T-helper 2 cell treated with Interferon-gamma antibody and Interleukin-4, amounts not matched to agents 100 ng/mL and 5 ng/mL, for 36 hours (primary cell): ENCODE data around the gene SARS2. TPM values are rescaled to one million over a fixed set of nuclear protein-coding genes. Genes with fewer than 3 reads are reported as not detected.
"Not testable (repeated sequence)": the region's sequence is repeated elsewhere in the genome, so short reads cannot be mapped to it uniquely, and the experiment has no call there.

Experiments used
- intact Hi-C: fragments of 100-400 bp; cut with micrococcal nuclease; formaldehyde crosslinking; loops from one replicate; pipeline ENCODE4 v1.15.1; 2023
- total RNA-seq: library from RNA; stranded (reverse); gene quantifications from 2 replicates; pipeline ENCODE4 v1.2.3, GENCODE V29; 2022

SARS2 gene
- total RNA-seq, 1 donor from 2014 or later: 55.3 TPM

DNA sequence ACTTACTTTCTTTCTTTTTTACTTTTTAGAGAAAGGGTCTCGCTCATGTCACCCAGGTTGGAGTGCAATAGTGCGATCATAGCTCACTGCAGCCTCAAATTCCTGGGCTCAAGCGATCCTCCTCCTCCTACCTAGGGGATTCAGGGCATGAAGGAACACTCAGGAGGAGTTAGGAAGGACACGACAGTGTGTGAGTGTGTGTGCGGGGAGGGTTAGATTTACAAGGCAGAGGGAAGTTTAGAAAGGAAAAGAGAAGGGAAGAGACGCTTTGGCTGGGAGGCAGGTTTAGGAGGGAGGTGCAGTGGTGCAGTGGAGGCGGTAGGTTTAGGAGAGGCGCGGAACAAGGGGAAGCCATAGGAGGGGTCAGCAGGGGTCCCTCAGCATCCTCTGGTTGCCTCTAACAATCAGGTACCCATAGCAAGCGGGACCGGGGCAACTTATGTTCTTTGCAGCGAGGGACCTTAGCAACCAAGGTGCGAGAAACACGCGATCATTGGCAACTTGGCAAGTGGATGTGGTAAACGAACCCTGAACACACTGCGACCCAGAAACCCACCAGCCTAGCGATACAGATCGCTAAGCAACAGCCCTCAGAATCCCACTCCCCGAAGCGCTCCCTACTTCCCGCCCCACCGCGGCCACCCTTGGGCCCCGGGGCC is 31.6 kb downstream of the SARS2 start:
- intact Hi-C loops: loop anchor here (1.0 to 2.0 kb wide), 7 partner anchors 21 to 496 kb away; partner anchors contain the start of genes ACTN4, ECH1, FAM98C and MRPS12

DNA sequence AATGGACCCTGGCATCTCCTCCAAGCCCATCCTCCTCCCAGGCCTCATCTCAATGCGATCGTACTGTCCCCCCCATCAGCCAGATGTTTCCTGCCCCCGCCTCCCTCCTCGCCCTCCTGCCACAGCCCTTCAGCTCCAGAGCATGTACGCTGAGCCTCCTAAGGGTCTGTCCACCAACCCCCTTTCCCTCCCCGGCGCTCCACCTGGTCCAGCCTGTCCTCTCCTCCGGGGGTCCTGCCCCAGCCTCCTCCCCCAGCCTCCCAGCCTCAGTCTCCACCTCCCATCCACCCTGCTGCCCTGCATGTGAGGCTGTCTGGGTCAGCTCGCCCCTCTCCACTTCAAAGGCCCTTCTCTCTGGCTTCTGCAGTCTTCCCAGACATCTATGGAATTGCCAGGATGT is 35.6 kb downstream of the SARS2 start:
- intact Hi-C loops: no loop called here

DNA sequence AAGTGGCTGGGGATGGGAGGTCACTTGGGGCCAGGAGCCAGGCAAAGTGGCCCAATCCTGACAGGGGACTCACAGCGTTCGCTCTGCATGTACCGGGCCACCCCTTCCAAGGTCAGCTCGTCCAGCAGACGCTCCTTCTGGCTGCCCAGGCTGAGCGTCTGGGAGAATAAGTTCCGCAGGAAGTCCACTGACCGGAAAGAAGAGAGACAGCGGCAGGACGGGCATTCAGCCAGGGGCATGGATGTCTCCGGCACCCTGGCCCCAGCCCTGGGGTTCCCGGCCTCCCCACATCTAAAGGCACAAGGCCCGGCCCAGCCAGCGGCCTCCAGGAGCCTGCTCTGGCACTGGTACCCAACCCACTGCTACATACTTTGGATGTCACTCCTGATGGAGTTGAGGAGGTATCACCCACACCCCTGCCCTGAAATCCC is 37.2 kb downstream of the SARS2 start:
- intact Hi-C loops: no loop called here

DNA sequence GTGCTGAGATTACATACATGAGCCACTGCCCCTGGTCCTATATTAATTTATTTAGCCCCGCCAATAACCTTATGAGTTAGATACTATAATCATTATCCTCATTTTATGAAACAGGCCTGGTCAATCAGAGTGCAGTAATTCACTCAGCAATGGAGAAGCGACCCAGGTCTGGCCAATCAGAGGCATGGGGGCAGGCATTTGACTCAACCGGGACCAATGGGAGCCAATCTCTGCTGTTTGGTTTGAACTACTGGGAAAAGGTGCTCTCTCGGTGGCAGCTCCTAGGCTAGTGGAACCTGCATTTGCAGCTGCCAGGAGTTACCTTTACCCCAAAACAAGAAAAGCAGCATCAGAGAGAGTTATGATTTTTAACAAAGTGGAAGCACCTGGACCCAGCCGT is 37.7 kb downstream of the SARS2 start:
- intact Hi-C loops: no loop called here

DNA sequence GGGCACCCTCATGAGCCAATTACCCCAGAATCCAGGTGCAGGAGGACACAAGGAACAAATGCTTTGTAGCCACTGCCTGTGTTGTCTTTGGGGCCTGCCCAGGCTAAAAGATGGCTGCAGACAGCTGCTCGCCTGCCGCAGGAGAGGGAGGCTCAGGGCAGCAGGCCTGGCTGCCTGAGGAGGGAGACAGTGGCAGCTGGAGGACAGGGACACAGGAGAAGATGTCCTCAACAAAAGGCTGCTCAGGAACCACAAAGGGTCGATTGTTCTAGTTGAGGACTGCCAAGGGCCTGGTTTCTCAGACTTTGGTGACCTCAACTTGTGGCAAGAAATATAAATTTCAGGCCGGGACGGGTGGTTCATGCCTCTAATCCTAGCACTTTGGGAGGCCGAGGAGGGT is 38.8 kb downstream of the SARS2 start:
- intact Hi-C loops: no loop called here

GRCh38 chr19:38890686-38891085 is 39.9 kb downstream of the SARS2 start:
- intact Hi-C loops: no loop called here

DNA sequence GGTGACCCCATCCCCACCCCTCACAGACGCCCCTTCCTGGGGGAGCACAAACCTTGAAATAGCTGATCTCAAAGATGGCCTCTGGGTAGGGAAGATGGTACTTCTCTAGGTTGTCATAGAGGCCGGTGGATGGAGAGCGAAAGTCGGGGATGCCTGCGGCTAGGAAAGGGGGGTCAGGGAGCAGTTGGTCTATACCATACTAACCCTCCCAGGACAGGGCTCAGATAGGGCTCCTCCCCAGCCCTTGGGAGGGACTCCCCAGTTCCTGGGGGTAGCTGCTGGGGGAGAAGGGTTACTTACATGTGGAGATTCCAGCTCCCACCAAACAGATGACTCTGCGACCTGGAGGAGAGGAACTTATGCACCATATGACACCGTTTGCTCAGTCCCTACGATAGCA is 40.8 kb downstream of the SARS2 start:
- intact Hi-C loops: no loop called here

GRCh38 chr19:38888876-38889275 is 41.7 kb downstream of the SARS2 start:
- intact Hi-C loops: no loop called here

GRCh38 chr19:38884691-38885090 is 45.9 kb downstream of the SARS2 start:
- intact Hi-C loops: not testable (repeated sequence)

DNA sequence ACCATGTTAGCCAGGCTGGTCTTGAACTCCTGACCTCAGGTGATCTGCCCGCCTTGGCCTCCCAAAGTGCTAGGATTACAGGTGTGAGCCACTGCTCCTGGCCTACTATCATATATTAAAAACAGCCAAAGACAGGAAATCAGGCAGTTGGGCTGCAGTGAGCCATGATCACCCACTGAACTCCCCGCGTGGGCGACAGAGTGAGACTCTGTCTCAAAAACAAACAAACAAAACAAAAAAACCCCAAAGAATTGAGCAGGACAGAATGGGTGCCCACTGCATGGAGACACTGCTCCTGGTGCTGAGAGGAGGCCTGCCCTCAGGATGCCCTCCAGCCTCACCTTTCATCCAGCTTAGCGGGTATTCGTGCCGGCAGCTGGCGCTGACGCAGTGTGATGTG is 47.3 kb downstream of the SARS2 start:
- intact Hi-C loops: no loop called here

DNA sequence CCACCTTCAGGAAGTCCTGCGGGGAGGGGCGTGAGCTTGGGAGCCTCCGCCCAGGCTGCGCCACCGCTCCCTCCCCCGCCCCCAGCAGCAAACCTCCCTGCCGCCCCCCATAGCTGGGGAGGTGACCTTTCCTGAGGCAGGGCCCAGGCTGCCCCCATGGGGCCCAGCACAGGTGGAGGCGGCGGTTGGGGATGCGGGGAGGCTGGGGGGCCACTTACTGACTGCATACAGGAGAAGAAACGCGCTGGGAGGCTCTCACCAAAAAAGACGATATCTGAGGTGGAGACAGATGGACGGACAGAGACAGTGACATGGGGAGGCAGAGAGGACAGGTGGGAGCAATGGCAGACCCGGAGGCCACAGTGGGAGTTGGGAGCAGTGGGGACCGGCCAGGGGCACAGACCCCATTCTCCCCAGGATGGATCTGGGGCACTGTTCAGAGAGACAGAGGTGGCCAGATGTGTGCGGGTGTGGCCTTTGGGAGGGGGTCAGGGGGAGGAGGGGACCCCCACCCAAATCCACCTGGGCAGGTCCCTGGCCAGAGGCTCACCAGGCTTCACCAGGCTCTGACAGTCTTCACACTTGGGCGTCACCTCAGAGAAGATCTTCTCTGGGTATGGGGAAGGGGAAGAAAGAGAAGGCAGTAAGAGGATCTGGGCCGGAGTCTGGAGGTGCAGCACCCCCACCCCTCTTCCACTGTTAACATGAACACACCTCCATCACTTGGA is 49.5 kb downstream of the SARS2 start:
- intact Hi-C loops: no loop called here

DNA sequence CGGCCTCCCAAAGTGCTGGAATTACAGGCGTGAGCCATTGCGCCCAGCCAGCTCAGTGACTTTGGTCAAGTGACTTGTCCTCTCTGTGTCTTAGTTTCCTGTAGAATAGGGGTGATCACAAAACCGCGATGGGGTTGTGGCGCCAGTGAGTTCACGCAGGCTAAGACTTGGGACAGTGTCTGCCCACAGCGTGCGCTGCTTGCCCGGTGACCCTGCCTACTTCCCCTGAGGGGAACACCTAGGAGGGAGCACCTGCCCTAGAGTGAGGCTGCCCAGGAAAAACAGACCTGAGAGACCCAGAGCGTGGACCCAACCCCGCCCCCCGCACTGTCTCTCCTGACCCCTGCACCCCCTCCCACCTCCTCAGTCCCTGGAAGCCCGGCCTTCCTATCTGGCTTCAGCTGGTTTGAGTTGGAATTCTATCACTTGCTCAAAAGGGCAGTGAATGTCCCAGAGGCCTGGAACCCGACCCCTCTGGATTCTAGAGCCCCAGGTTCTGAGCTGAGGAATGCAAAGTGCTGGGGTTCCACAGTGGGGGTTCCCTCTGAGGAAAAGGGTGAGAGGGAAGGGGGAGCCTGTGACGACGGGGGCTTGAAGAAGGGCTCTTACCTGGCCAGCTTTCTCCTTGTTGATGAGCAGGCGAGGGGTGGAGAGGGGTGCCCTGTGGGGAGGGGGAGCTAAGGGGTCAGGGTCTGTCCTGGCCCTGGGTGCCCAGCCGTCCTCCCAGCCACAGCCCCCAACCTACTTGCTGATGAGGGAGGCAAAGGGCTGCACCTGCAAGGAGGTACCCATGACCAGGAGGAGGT is 50.3 kb downstream of the SARS2 start:
- intact Hi-C loops: no loop called here

DNA sequence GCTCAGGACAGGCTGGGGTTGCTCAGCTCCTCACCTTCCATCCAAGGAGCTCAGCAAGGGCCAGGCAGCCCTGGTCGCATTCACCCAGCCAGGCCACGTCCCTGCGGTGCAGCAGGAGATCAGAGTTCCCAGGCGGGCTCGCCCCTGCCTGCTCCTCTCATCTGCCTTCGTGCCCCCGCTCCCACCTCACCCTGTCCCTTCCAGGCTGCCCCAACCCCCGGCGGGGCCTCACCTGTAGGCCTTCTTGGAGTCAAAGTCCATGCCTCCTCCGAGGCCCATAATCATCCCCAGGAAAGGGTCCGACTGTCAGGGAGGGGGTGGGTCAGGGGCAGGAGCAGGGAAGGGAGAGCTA is 51.2 kb downstream of the SARS2 start:
- intact Hi-C loops: loop anchor here (2.0 kb wide), 2 partner anchors 47 to 51 kb away; partner anchors contain the start of genes MRPS12 and SARS2

DNA sequence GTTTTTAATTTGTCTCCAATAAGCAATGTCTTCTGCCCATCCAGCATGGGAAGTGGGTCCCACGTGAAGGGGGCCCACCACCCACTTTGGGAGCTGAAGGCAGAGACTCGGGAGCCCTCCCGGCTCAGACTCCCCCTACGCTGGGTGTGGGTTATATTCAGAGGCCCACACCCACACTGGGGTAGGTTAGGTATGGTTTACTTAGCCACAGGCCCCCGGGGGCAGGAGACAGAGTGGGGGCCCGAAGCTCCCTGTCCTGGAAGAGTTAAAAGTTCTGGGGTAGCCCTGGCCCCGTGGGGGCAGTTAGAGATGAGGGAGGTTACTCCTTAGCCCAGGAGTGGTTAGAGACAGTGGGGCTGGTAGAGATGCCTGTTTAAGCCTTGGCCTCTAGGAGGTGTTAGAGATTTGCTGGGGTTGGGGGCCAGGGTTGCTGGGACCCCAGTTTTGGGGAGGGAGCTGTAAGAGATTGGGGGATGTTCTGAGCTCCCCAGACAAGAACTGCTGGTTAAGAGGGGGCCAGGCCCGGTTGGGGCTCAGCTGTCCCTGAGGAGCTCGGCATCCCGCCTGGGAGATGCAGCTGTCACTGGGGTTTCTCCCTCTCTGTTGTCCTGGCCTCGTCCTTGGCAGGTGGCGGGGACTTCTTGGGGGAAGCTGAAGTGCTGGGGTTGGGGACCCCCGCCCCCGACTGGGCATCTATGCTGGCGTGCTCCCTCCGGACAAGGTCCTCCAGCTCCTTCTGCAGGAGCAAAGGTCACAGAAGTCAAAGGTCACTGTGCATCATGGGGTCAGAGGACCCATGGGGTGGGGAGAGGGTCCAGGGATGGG is 51.8 kb downstream of the SARS2 start:
- intact Hi-C loops: loop anchor here (1.0 to 2.0 kb wide), 4 partner anchors 21 to 52 kb away; partner anchors contain the start of genes MRPS12, NFKBIB, SARS2 and SIRT2

GRCh38 chr19:38877781-38878574 is 52.6 kb downstream of the SARS2 start, which contains the start of gene RINL:
TSS of gene RINL (minus strand) at chr19:38878275. CDS start at chr19:38876742, 1,533 bp downstream.
- intact Hi-C loops: loop anchor here (1.0 to 2.0 kb wide), 4 partner anchors 21 to 53 kb away; partner anchors contain the start of genes MRPS12, NFKBIB, SARS2 and SIRT2

GRCh38 chr19:38875656-38876395 is 54.7 kb downstream of the SARS2 start:
- intact Hi-C loops: no loop called here

- intact Hi-C loops: not testable (repeated sequence)
These were observed 57.2 kb downstream of the SARS2 start for GRCh38 chr19:38873400-38873799.

DNA sequence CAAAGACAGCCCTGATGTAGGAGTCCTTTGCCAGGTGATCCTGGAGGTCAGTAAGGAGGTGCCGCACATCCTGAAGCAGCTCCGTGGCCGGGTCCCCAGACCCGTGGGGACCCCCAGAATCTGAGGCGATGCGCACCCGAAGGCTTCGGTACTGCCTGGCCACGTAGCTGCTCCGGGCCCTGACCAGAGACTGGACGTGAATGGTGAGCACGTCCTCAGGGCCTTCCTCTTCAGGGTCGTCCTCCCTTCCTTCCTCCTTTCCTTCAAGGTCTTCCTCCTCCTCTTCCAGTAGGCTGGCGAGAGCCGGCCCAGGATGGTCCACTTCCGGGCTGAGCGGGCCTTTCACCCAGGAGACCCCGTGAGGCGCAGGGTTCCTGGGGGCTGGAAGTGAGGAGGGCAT is 60.0 kb downstream of the SARS2 start:
- intact Hi-C loops: loop anchor here (1.0 kb wide), 1 partner anchor 39 kb away; the partner anchor contains the start of gene ECH1
